H1 (cell line): ENCODE measurements around the gene FANCM.

ENCODE experiments used
- CBX5 ChIP-seq: fragments of 300-800, 300-1000 bp; sonication (generic); IDR thresholded peaks from 2 replicates; pipeline ENCODE4 v1.7.1; 2016; ENCODE audit warnings: antibody characterized with exemption, low read length, low read depth
- CHD1 ChIP-seq: IDR thresholded peaks from 2 replicates; pipeline ENCODE4 v1.6.1; 2012; ENCODE audit warnings: low read depth, low read length, improper control_type of control experiment
- EZH2 ChIP-seq: fragments of 200-600 bp; sonication (generic); IDR thresholded peaks from 2 replicates; pipeline ENCODE4 v1.7.1; 2012; ENCODE audit warnings: low read depth, mild to moderate bottlenecking, moderate library complexity, low read length, inconsistent platforms; ENCODE audit not compliant: severe bottlenecking
- NRF1 ChIP-seq: IDR thresholded peaks from 2 replicates; pipeline ENCODE4 v1.6.1; 2011; ENCODE audit warnings: mild to moderate bottlenecking, low read depth, low read length, improper control_type of control experiment
- POLR2AphosphoS5 ChIP-seq: IDR thresholded peaks from 2 replicates; pipeline ENCODE4 v1.6.1; 2011; ENCODE audit warnings: low read depth, low read length
- TF ChIP-seq, protein P1 (sequence below), 3 experiments: IDR thresholded peaks; 1 replicate in 2 of 3; 2 replicates in 1 of 3; pipeline versions ENCODE4 v1.5.1 to v1.6.1; 2011; ENCODE audit warnings: low read length in 3 of 3, mild to moderate bottlenecking in 3 of 3, inconsistent platforms in 2 of 3, low read depth in 1 of 3, moderate library complexity in 1 of 3; ENCODE audit not compliant: insufficient read depth in 1 of 3; ENCODE audit errors: control extremely low read depth in 1 of 3

DNA sequence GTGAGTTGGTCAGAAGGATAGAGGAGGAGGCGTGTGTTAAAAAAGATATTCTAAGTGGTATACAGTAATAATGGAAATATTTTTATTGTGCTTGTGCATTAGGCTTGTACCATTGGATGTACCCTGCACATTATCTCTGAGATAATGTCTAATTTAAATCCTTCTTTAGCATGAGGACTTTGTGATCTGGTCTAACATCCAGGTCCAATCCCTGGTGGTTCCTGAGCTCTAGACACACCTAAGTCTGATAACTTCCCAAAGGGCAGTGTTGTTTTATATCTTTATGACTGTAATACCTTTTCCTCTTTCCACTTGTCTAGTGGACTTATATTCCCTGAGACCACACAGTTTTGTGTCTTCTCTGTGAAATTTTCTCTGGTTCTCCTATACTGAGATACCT, 31.2 kb upstream of the FANCM start:
- TF ChIP-seq EZH2 (no peak), POLR2AphosphoS5 (no peak), NRF1 (no peak), CBX5 (no peak), CHD1 (no peak)
- TF ChIP-seq, protein P1, sequence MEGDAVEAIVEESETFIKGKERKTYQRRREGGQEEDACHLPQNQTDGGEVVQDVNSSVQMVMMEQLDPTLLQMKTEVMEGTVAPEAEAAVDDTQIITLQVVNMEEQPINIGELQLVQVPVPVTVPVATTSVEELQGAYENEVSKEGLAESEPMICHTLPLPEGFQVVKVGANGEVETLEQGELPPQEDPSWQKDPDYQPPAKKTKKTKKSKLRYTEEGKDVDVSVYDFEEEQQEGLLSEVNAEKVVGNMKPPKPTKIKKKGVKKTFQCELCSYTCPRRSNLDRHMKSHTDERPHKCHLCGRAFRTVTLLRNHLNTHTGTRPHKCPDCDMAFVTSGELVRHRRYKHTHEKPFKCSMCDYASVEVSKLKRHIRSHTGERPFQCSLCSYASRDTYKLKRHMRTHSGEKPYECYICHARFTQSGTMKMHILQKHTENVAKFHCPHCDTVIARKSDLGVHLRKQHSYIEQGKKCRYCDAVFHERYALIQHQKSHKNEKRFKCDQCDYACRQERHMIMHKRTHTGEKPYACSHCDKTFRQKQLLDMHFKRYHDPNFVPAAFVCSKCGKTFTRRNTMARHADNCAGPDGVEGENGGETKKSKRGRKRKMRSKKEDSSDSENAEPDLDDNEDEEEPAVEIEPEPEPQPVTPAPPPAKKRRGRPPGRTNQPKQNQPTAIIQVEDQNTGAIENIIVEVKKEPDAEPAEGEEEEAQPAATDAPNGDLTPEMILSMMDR (IDR thresholded peaks at IDR 0.05; ENCODE audit: control extremely low read depth in 1 of 3, insufficient read depth in 1 of 3, low read depth in 1 of 3, low read length in 3 of 3): no peak
